Neural cell (in vitro differentiated cells): ENCODE data around the gene PRKG1. TPM values are rescaled to one million over a fixed set of nuclear protein-coding genes. Genes with fewer than 3 reads are reported as not detected.

Source experiments
- H2AFZ ChIP-seq: fragments of 200-600, 300-800 bp; sonication (generic), shearing (Covaris generic); 2 replicates; pipeline ENCODE4 v1.6.0; 2014; ENCODE audit warnings: low read depth, mild to moderate bottlenecking, antibody characterized with exemption, low read length, moderate library complexity
- H3F3A ChIP-seq: fragments of 200-600 bp; shearing (Covaris generic); 2 replicates; pipeline ENCODE4 v1.6.1; 2016; ENCODE audit warnings: mild to moderate bottlenecking, moderate library complexity, mixed read lengths, antibody characterized with exemption, low read length; ENCODE audit not compliant: insufficient read depth, poor library complexity, severe bottlenecking
- H3K27ac ChIP-seq: fragments of 200-600, 300-800 bp; sonication (generic), shearing (Covaris generic); 2 replicates; pipeline ENCODE4 v1.5.1; 2014; ENCODE audit warnings: mild to moderate bottlenecking, low read length, moderate library complexity
- H3K27me3 ChIP-seq: fragments of 300-800, 200-600 bp; sonication (generic), shearing (Covaris generic); 2 replicates; pipeline ENCODE4 v1.6.0; 2014; ENCODE audit warnings: mild to moderate bottlenecking, low read depth, low read length, moderate library complexity; ENCODE audit not compliant: insufficient read depth
- H3K36me3 ChIP-seq: fragments of 300-800, 200-600 bp; sonication (generic), shearing (Covaris generic); 2 replicates; pipeline ENCODE4 v1.5.1; 2014; ENCODE audit warnings: mild to moderate bottlenecking, antibody characterized with exemption, low read length, moderate library complexity; ENCODE audit not compliant: insufficient read depth
- H3K4me2 ChIP-seq: fragments of 300-800, 200-600 bp; sonication (generic), shearing (Covaris generic); 2 replicates; pipeline ENCODE4 v1.6.0; 2014; ENCODE audit warnings: mild to moderate bottlenecking, low read length
- H3K4me3 ChIP-seq: fragments of 300-800, 200-600 bp; sonication (generic), shearing (Covaris generic); 2 replicates; pipeline ENCODE4 v1.5.1; 2014; ENCODE audit warnings: mild to moderate bottlenecking, low read length, moderate library complexity
- H3K79me2 ChIP-seq: fragments of 200-600 bp; shearing (Covaris generic); replicated peaks from 2 replicates; pipeline ENCODE4 v1.6.0; 2014; ENCODE audit warnings: mild to moderate bottlenecking, low read length, moderate library complexity; ENCODE audit not compliant: insufficient read depth
- H3K9ac ChIP-seq: fragments of 300-800, 200-600 bp; sonication (generic), shearing (Covaris generic); 2 replicates; pipeline ENCODE4 v1.6.1; 2016; ENCODE audit warnings: mild to moderate bottlenecking, low read length, mixed read lengths
- H3K9me2 ChIP-seq: fragments of 200-600 bp; shearing (Covaris generic); 2 replicates; pipeline ENCODE4 v1.6.1; 2016; ENCODE audit warnings: mild to moderate bottlenecking, low read length, mixed read lengths; ENCODE audit not compliant: insufficient read depth
- H3K9me3 ChIP-seq: fragments of 200-600, 300-800 bp; sonication (generic), shearing (Covaris generic); 2 replicates; pipeline ENCODE4 v1.6.1; 2016; ENCODE audit warnings: mild to moderate bottlenecking, mixed run types, low read length, moderate library complexity, mixed read lengths
- H4K20me1 ChIP-seq: fragments of 200-600 bp; shearing (Covaris generic); 2 replicates; pipeline ENCODE4 v1.6.1; 2016; ENCODE audit warnings: mild to moderate bottlenecking, mixed run types; ENCODE audit not compliant: insufficient read depth
- CTCF ChIP-seq: fragments of 450-650 bp; IDR thresholded peaks from 2 replicates; pipeline ENCODE4 v1.5.1; 2014; ENCODE audit warnings: antibody characterized with exemption, mild to moderate bottlenecking, moderate library complexity; ENCODE audit not compliant: poor library complexity, severe bottlenecking
- EP300 ChIP-seq: fragments of 450-650 bp; conservative IDR thresholded peaks from 2 replicates; pipeline ENCODE4 v1.6.1; 2014; ENCODE audit warnings: antibody characterized with exemption, mild to moderate bottlenecking, moderate library complexity; ENCODE audit not compliant: poor library complexity, severe bottlenecking
- EZH2 ChIP-seq: fragments of 200-600, 300-800 bp; shearing (Covaris generic), sonication (generic); IDR thresholded peaks from 2 replicates; pipeline ENCODE4 v1.6.1; 2014; ENCODE audit warnings: antibody characterized with exemption, low read length, borderline replicate concordance, mild to moderate bottlenecking; ENCODE audit not compliant: insufficient read depth, poor library complexity, severe bottlenecking
- MXI1 ChIP-seq: fragments of 450-650 bp; conservative IDR thresholded peaks from 2 replicates; pipeline ENCODE4 v1.6.1; 2014; ENCODE audit warnings: antibody characterized with exemption, mild to moderate bottlenecking; ENCODE audit not compliant: poor library complexity, severe bottlenecking
- POLR2AphosphoS5 ChIP-seq: IDR thresholded peaks from 2 replicates; pipeline ENCODE4 v1.6.1; 2012
- RAD21 ChIP-seq: fragments of 450-650 bp; conservative IDR thresholded peaks from 2 replicates; pipeline ENCODE4 v1.6.1; 2014; ENCODE audit warnings: antibody characterized with exemption, mild to moderate bottlenecking, moderate library complexity
- SMC3 ChIP-seq: fragments of 450-650 bp; conservative IDR thresholded peaks from 2 replicates; pipeline ENCODE4 v1.6.1; 2014; ENCODE audit warnings: antibody characterized with exemption, mild to moderate bottlenecking, moderate library complexity; ENCODE audit not compliant: poor library complexity
- TAF1 ChIP-seq: IDR thresholded peaks from 2 replicates; pipeline ENCODE4 v1.6.1; 2012; ENCODE audit warnings: low read depth
- polyA plus RNA-seq: library from polyadenylated mRNA; depleted of rRNA; stranded (reverse); fragments of >200 nt; gene quantifications from 2 replicates; pipeline ENCODE4 v1.2.3, GENCODE V29; 2014
- TF ChIP-seq, protein P1 (sequence below): IDR thresholded peaks from 2 replicates; pipeline ENCODE4 v1.6.1; 2012; ENCODE audit warnings: borderline replicate concordance

Gene PRKG1
- polyA plus RNA-seq, 1 donor from 2014 or later: 2.2 TPM

DNA sequence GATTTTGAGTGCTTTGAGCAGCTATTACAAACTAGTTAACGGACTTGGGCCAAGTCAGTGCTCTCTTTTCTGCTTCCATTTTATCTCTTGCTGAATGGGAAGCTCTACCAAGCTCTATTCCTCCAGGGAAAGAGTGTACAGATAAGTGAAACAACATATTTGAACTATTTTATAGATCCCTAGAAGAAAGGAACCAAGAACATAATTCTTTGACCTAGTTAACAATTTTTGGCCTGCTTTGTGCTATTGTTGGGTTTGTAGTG, 244.8 kb downstream of the PRKG1 start:
- Histone ChIP-seq H3K9ac (no peak overlapping the region), H3K4me3 (no peak overlapping the region), H3K9me3 (no peaks in the 10 kb centered on the region), H3K79me2 (no peaks in the 10 kb centered on the region), H3K36me3 (no peaks in the 10 kb centered on the region), H4K20me1 (no peaks in the 10 kb centered on the region), H3F3A (no peaks in the 10 kb centered on the region), H3K27ac (no peak overlapping the region), H3K9me2 (no peaks in the 10 kb centered on the region), H2AFZ (no peak overlapping the region), H3K4me2 (no peak overlapping the region), H3K27me3 (no peaks in the 10 kb centered on the region)
- TF ChIP-seq, protein P1, sequence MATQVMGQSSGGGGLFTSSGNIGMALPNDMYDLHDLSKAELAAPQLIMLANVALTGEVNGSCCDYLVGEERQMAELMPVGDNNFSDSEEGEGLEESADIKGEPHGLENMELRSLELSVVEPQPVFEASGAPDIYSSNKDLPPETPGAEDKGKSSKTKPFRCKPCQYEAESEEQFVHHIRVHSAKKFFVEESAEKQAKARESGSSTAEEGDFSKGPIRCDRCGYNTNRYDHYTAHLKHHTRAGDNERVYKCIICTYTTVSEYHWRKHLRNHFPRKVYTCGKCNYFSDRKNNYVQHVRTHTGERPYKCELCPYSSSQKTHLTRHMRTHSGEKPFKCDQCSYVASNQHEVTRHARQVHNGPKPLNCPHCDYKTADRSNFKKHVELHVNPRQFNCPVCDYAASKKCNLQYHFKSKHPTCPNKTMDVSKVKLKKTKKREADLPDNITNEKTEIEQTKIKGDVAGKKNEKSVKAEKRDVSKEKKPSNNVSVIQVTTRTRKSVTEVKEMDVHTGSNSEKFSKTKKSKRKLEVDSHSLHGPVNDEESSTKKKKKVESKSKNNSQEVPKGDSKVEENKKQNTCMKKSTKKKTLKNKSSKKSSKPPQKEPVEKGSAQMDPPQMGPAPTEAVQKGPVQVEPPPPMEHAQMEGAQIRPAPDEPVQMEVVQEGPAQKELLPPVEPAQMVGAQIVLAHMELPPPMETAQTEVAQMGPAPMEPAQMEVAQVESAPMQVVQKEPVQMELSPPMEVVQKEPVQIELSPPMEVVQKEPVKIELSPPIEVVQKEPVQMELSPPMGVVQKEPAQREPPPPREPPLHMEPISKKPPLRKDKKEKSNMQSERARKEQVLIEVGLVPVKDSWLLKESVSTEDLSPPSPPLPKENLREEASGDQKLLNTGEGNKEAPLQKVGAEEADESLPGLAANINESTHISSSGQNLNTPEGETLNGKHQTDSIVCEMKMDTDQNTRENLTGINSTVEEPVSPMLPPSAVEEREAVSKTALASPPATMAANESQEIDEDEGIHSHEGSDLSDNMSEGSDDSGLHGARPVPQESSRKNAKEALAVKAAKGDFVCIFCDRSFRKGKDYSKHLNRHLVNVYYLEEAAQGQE: no peak
- TF ChIP-seq EZH2 (no peak), EP300 (no peak), TAF1 (no peak), CTCF (no peak), RAD21 (no peak), SMC3 (no peak), MXI1 (no peak), POLR2AphosphoS5 (no peak)

GRCh38 chr10:51321300-51321699, 247.0 kb downstream of the PRKG1 start:
- no peak overlapping the region for H3K9ac ChIP-seq
- H3K9me3 ChIP-seq: no peaks in the 10 kb centered on the region
- no peak overlapping the region for H3K4me2 ChIP-seq
- no peaks in the 10 kb centered on the region for H3K27me3 ChIP-seq
- H3K9me2 ChIP-seq: no peaks in the 10 kb centered on the region
- H3F3A ChIP-seq: no peaks in the 10 kb centered on the region
- no peak overlapping the region for H2AFZ ChIP-seq
- H3K4me3 ChIP-seq: no peak overlapping the region
- H3K27ac ChIP-seq: no peak overlapping the region
- no peak for TF ChIP-seq EZH2
- TF ChIP-seq RAD21: no peak
- no peak for TF ChIP-seq TAF1
- TF ChIP-seq SMC3: no peak
- no peak for TF ChIP-seq EP300
- TF ChIP-seq, protein P1: no peak
- no peak for TF ChIP-seq MXI1
- no peak for TF ChIP-seq POLR2AphosphoS5
- no peak for TF ChIP-seq CTCF
- no peaks in the 10 kb centered on the region for H4K20me1 ChIP-seq
- no peaks in the 10 kb centered on the region for H3K79me2 ChIP-seq
- H3K36me3 ChIP-seq: no peaks in the 10 kb centered on the region
